KMS-11 (cell line): ENCODE measurements around the gene CCDC88A.

Experiments
- H2AFZ ChIP-seq: fragments of 200-600 bp; sonication (generic); 2 replicates; pipeline ENCODE4 v1.6.1; 2016; ENCODE audit warnings: antibody characterized with exemption, mixed run types, low read depth
- H3K27ac ChIP-seq: fragments of 200-600 bp; sonication (generic); 2 replicates; pipeline ENCODE4 v1.6.1; 2016; ENCODE audit warnings: mild to moderate bottlenecking, mixed run types
- H3K27me3 ChIP-seq: fragments of 200-600 bp; sonication (generic); 2 replicates; pipeline ENCODE4 v1.6.1; 2017; ENCODE audit warnings: mild to moderate bottlenecking, low read depth, mixed run types, moderate library complexity; ENCODE audit not compliant: insufficient read depth
- H3K36me3 ChIP-seq: fragments of 200-600 bp; sonication (generic); 2 replicates; pipeline ENCODE4 v1.6.1; 2017; ENCODE audit warnings: mild to moderate bottlenecking, mixed run types; ENCODE audit not compliant: insufficient read depth
- H3K4me1 ChIP-seq: fragments of 200-600 bp; sonication (generic); 2 replicates; pipeline ENCODE4 v1.6.1; 2016; ENCODE audit warnings: mild to moderate bottlenecking, low read depth, mixed run types; ENCODE audit not compliant: poor library complexity, severe bottlenecking
- H3K4me2 ChIP-seq: fragments of 200-600 bp; sonication (generic); 2 replicates; pipeline ENCODE4 v1.7.0; 2016; ENCODE audit warnings: mild to moderate bottlenecking, mixed run types
- H3K4me3 ChIP-seq: fragments of 200-600 bp; sonication (generic); IDR thresholded peaks from 2 replicates; pipeline ENCODE4 v1.6.1; 2017; ENCODE audit warnings: low read depth, low read length, mixed read lengths; ENCODE audit not compliant: insufficient read depth
- H3K79me2 ChIP-seq: fragments of 200-600 bp; sonication (generic); 2 replicates; pipeline ENCODE4 v1.6.1; 2016; ENCODE audit warnings: low read depth, mixed run types; ENCODE audit not compliant: insufficient read depth
- H3K9ac ChIP-seq: fragments of 200-600 bp; sonication (generic); 2 replicates; pipeline ENCODE4 v1.6.1; 2016; ENCODE audit warnings: mild to moderate bottlenecking, mixed run types
- H4K20me1 ChIP-seq: fragments of 200-600 bp; sonication (generic); 2 replicates; pipeline ENCODE4 v1.6.1; 2016; ENCODE audit warnings: mild to moderate bottlenecking, mixed run types; ENCODE audit not compliant: insufficient read depth
- TF ChIP-seq, protein P1 (sequence below): fragments of 200-600 bp; sonication (generic); conservative IDR thresholded peaks from 2 replicates; pipeline ENCODE4 v1.6.1; 2017; ENCODE audit warnings: low read depth, mild to moderate bottlenecking, antibody characterized with exemption, low read length, moderate library complexity, mixed read lengths

Gene CCDC88A

GRCh38 chr2:55459714-55460274 is 40.1 kb upstream of the CCDC88A start:
- Histone ChIP-seq H2AFZ (peak overlapping the region; percentile 40), H3K4me2 (peak overlapping the region; percentile 67), H3K4me1 (peaks cover 42% of the 10 kb centered on the region)

GRCh38 chr2:55459279-55459678 is 39.6 kb upstream of the CCDC88A start:
- Histone ChIP-seq H3K27ac (peak overlapping the region; percentile 82; the same call in 1 of the 2 replicates), H3K27me3 (no peaks in the 10 kb centered on the region), H2AFZ (peak overlapping the region; percentile 40; the same call in 1 of the 2 replicates), H3K4me3 (no peak overlapping the region), H3K79me2 (no peaks in the 10 kb centered on the region), H3K9ac (no peak overlapping the region), H3K4me1 (peaks cover 42% of the 10 kb centered on the region), H3K36me3 (no peaks in the 10 kb centered on the region), H3K4me2 (peak overlapping the region; percentile 67; the same call in 1 of the 2 replicates), H4K20me1 (no peaks in the 10 kb centered on the region)
- TF ChIP-seq, protein P1, sequence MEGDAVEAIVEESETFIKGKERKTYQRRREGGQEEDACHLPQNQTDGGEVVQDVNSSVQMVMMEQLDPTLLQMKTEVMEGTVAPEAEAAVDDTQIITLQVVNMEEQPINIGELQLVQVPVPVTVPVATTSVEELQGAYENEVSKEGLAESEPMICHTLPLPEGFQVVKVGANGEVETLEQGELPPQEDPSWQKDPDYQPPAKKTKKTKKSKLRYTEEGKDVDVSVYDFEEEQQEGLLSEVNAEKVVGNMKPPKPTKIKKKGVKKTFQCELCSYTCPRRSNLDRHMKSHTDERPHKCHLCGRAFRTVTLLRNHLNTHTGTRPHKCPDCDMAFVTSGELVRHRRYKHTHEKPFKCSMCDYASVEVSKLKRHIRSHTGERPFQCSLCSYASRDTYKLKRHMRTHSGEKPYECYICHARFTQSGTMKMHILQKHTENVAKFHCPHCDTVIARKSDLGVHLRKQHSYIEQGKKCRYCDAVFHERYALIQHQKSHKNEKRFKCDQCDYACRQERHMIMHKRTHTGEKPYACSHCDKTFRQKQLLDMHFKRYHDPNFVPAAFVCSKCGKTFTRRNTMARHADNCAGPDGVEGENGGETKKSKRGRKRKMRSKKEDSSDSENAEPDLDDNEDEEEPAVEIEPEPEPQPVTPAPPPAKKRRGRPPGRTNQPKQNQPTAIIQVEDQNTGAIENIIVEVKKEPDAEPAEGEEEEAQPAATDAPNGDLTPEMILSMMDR, result no peak

More at GRCh38 chr2:55459714-55460274, 40.1 kb upstream of the CCDC88A start:
- Histone ChIP-seq H3K27ac (peak overlapping the region; percentile 82), H3K4me3 (peak overlapping the region; percentile 25), H3K27me3 (no peaks in the 10 kb centered on the region), H3K9ac (peak overlapping the region; percentile 42; the same call in 1 of the 2 replicates), H3K79me2 (no peaks in the 10 kb centered on the region), H3K36me3 (no peaks in the 10 kb centered on the region), H4K20me1 (no peaks in the 10 kb centered on the region)
- TF ChIP-seq, protein P1, result no peak

- no peaks in the 10 kb centered on the region for H3K79me2 ChIP-seq
- H3K27ac ChIP-seq, result no peak overlapping the region
- H3K9ac ChIP-seq, result no peak overlapping the region
- H3K36me3 ChIP-seq, result no peaks in the 10 kb centered on the region
- H3K4me2 ChIP-seq, result no peak overlapping the region
- H4K20me1 ChIP-seq, result no peaks in the 10 kb centered on the region
- no peak overlapping the region for H2AFZ ChIP-seq
- peaks cover 13% of the 10 kb centered on the region for H3K4me1 ChIP-seq
- no peaks in the 10 kb centered on the region for H3K27me3 ChIP-seq
- TF ChIP-seq, protein P1, result no peak
- no peak overlapping the region for H3K4me3 ChIP-seq
These were observed 34.5 kb upstream of the CCDC88A start for GRCh38 chr2:55454121-55454520.

DNA sequence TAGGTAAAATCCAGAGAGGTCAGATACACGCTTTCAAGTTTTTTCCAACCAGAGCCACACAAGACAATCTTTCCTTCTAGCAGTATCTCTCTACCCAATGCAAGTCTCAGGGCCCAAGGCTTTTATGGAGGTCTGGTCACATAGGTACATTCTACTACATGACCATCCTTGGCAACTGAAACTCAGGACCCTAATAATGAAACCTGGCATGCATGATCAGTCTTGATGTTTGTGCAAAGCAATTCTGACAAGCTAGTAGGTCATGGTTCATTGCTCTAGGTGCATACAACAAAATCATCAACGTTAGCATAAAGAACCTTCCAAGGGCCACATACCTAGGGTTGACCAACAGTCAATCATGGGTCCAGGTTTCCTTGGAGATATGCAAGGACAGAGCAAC is 33.2 kb upstream of the CCDC88A start:
- no peak overlapping the region for H3K4me3 ChIP-seq
- H3K27me3 ChIP-seq, result no peaks in the 10 kb centered on the region
- H3K36me3 ChIP-seq, result no peaks in the 10 kb centered on the region
- no peaks in the 10 kb centered on the region for H4K20me1 ChIP-seq
- no peak overlapping the region for H2AFZ ChIP-seq
- no peaks in the 10 kb centered on the region for H3K79me2 ChIP-seq
- TF ChIP-seq, protein P1, result no peak
- peaks cover 8% of the 10 kb centered on the region for H3K4me1 ChIP-seq
- no peak overlapping the region for H3K4me2 ChIP-seq
- H3K27ac ChIP-seq, result no peak overlapping the region
- H3K9ac ChIP-seq, result no peak overlapping the region
